ENCODE results near the gene POLR2H.

The POLR2H gene

GRCh38 chr3:184361532-184361931 lies at the start of gene POLR2H, which contains the start of gene CLCN2:
POLR2H (plus strand) TSS chr3:184361710; CDS start chr3:184363493, 1,783 bp downstream.
CLCN2 (minus strand) TSS chr3:184361605; CDS start chr3:184361479, 126 bp downstream.
- peak in 48 of 56 donors; percentile 14 to 83 (median 64) for DNase-seq

GRCh38 chr3:184314363-184314699 lies 47.2 kb upstream of the POLR2H start, which contains the start of gene EIF4G1:
EIF4G1 (plus strand) TSS chr3:184314606; CDS start chr3:184315797, 1,191 bp downstream.
- DNase-seq = peak; percentile 59 to 95 (median 88)

DNA sequence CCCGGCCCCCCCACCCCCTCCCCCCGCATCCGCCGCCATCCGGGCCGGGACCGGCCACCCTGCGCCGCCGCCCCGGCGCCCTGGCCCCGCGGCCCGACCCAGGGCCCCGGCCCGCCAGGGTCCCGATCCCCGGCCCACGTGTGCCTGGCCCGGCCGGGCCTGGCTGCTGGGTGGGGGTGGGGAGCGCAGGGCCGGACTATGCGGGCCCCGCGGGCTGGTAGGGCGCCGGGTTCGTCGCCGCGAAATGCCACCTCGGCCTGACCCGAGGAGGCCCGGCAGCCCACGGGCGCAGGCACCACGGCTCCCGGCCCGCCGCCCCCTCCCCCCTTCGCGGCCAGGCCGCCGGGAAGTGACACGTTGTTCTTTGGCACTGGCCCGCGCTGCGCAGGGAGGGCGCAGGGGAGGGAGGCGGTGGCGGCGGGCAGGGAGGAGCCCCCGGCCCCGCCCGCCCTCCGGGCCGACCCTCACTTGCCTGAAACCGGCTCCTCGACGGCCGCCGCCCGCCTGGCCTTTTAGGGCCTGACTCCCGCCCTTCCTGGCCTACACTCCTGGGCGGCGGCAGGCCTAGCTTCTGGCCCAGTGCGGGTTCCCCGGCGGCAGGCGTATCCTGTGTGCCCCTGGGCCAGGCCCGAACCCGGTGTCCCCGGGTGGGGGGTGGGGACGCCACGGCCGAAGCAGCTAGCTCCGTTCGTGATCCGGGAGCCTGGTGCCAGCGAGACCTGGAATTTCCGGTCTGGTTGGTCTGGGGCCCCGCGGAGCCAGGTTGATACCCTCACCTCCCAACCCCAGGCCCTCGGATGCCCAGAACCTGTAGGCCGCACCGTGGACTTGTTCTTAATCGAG lies 46.6 kb upstream of the POLR2H start:
- DNase-seq = peak in 41 of 56 donors; percentile 14 to 73 (median 48)

DNA sequence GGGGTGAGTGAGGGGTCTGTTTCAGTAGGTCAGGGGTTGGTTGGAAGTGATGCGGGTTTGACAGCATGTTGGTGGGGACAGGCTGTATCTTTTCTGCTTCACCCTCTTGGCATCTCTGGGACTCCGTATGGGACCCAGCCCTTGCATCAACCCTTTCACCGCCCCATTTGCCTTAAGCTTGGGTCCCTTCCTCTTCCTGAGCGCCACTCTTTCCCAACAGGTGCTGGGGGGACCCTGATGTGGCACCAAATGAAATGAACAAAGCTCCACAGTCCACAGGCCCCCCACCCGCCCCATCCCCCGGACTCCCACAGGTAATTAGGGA lies 46.0 kb upstream of the POLR2H start:
- no peak for DNase-seq

GRCh38 chr3:184315871-184316661 lies 45.4 kb upstream of the POLR2H start:
- DNase-seq = peak in 2 of 56 donors; percentile 7 to 18

GRCh38 chr3:184316792-184317191 lies 44.7 kb upstream of the POLR2H start:
- DNase-seq = no peak

DNA sequence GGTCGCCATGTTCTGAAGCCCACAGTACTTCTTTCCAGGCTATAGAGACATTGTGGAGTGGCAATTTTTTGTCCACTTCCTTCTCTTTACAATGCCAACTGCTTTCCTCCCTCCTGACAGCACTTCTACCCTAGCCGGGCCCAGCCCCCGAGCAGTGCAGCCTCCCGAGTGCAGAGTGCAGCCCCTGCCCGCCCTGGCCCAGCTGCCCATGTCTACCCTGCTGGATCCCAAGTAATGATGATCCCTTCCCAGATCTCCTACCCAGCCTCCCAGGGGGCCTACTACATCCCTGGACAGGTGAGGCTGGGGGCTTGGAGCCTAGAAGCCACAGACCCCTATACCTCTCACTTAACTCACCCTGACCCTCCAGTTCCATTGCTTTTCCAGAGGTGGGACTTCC lies 44.3 kb upstream of the POLR2H start:
- no peak for DNase-seq

DNA sequence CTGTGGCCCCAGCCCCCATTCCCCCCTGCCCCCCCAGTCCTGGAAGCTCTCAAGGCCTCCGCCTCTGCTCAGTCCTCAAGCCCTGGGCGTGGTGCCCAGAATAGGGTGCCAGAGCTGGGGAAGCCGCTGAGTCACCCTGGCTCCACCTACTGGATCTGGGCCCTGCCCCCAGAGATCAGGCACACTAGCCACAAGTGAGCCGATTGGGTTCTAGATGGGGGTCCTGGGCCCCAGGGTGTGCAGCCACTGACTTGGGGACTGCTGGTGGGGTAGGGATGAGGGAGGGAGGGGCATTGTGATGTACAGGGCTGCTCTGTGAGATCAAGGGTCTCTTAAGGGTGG lies 41.4 kb upstream of the POLR2H start:
- peak in 54 of 56 donors; percentile 50 to 97 (median 86) for DNase-seq

DNA sequence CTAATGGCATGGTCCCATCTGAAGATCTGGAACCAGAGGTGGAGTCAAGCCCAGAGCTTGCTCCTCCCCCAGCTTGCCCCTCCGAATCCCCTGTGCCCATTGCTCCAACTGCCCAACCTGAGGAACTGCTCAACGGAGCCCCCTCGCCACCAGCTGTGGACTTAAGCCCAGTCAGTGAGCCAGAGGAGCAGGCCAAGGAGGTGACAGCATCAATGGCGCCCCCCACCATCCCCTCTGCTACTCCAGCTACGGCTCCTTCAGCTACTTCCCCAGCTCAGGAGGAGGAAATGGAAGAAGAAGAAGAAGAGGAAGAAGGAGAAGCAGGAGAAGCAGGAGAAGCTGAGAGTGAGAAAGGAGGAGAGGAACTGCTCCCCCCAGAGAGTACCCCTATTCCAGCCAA lies 39.8 kb upstream of the POLR2H start:
- DNase-seq = no peak

DNA sequence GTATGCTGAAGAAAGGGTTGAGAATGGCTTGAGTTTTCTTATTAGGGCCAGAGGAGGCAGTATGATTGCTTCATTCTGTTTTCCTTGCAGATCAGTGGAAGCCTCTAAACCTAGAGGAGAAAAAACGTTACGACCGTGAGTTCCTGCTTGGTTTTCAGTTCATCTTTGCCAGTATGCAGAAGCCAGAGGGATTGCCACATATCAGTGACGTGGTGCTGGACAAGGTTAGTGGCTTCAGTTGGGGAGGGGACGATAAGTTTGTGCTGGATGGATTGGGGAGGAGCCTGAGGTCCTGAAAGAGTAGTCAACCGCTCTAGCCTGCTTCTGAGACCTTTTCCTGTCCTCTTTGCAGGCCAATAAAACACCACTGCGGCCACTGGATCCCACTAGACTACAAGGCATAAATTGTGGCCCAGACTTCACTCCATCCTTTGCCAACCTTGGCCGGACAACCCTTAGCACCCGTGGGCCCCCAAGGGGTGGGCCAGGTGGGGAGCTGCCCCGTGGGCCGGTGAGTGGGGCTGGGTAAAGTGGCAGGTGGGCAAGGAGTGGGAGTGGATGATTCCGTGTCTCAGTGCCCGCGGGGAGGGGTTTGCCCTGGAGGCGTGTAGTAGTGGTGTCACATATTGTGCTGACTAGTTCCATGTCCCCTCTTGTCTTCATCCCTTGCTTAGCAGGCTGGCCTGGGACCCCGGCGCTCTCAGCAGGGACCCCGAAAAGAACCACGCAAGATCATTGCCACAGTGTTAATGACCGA lies 38.6 kb upstream of the POLR2H start:
- no peak for DNase-seq

DNA sequence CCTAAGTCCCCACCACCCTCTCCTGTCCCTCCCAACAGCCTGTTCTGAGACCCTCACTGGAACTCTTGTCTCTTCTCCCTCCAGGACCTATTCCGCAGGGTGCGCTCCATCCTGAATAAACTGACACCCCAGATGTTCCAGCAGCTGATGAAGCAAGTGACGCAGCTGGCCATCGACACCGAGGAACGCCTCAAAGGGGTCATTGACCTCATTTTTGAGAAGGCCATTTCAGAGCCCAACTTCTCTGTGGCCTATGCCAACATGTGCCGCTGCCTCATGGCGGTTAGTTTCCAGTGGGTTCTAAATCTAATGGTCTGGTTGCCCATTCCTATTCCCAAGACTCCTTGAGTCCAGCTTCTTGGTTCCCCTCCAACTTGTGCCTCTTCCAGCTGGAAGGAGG lies 37.8 kb upstream of the POLR2H start:
- DNase-seq = no peak

DNA sequence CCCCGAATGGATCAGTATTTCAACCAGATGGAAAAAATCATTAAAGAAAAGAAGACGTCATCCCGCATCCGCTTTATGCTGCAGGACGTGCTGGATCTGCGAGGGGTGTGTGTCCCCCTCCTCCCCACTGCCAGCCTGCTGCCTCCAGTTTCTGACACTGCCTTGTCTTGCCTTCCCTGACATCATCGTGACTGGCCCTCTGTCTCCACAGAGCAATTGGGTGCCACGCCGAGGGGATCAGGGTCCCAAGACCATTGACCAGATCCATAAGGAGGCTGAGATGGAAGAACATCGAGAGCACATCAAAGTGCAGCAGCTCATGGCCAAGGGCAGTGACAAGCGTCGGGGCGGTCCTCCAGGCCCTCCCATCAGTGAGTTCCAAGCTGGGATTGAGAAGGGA lies 36.2 kb upstream of the POLR2H start:
- no peak for DNase-seq

DNA sequence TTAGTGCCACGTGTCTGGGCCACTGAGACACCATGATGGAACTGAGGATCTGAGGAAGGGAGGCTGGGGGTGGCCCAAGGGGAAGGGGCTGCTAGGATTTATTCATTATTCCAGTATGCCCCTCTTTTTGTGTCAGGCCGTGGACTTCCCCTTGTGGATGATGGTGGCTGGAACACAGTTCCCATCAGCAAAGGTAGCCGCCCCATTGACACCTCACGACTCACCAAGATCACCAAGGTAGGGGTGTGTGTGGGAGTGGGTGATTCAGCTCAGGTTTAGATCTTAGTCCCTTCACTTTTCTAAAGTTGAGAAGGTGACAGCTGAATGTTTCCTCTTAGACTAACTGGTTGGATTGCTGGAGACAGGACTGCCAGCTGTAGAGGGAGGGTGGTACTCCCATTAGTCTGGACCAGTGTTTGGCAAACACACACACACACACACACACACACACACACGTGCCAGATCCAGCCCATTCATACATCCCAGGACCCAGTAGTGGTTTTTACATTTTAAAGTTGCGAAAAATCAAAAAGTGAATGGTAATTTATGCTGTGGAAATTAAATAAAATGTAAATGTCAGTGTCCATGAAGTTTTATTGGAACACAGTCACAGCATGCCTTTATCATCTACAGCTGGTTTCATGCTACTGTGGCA lies 35.7 kb upstream of the POLR2H start:
- no peak for DNase-seq

- DNase-seq = no peak
Observed at GRCh38 chr3:184327171-184327570, 34.3 kb upstream of the POLR2H start.

DNA sequence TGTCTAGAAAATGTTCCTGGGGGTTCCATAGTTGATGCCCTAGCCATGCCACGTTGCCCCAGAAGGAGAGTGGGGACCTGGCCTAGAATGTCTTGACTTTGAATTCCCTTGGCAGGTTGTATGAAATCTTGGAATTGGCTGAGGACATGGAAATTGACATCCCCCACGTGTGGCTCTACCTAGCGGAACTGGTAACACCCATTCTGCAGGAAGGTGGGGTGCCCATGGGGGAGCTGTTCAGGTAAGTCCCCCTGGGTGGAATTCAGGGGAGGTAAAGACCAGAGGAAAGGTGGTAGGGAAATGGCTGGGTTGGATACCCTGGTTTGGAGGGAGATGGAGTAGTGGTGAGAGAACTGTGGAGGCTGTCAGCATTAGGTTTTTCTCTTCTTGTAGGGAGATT lies 33.0 kb upstream of the POLR2H start:
- no peak for DNase-seq

DNA sequence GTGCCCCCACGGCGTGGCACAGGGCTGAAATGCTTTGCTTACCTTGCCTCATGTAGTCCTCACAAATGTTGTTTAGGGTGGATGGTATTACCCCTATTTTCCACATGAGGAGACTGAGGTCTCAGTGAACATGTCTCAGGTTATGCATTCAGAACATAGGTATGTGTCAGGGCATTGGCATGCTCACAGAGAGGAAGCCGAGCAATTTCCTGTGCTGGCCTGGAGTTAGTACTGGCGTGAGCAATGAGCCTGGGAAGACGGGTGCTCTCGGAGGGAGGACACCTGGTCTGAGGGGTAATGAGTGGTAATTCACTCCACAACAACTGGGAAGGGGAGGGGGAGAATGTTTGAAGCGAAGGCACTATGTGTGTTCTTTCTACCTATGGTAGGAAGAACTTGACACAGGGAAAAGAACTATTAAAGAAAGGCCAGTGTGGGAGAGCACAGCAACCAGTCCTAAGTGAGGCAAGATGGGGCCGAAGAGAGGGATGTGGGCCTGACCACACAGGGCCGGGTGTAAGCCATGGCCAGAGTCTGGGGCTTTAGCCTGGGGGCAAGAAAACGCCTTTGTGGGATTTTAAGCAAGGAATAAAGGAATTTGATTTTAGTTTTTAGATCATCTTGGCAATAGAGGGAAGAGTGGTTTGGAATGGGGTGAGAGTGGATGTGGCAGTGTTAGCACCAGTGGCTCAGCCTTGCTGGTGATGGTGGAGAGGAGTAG lies 29.0 kb upstream of the POLR2H start:
- no peak for DNase-seq

- DNase-seq = no peak
Observed at GRCh38 chr3:184333190-184333589, 28.3 kb upstream of the POLR2H start.

DNA sequence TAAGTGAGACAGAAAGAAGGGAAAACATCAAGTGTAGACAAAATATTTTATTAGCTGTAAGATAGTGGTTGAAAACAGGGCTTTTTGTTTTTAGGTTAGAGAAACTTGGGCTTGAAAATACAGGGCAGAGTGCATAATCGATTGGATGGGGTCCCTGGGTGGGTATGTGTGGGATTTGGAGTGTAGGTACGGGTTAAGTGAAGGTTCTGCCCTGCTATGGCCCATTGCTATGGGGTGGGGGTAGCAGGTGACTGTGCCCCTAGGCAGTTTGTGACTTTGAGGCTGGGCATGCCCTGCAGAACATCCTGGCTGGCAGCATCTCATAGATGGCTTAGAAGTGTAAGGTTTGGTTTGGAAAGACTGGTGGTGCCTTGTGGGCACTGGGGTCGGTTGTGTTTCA lies 27.8 kb upstream of the POLR2H start:
- DNase-seq = no peak

- DNase-seq = no peak
Observed at GRCh38 chr3:184334470-184335158, 26.9 kb upstream of the POLR2H start.

GRCh38 chr3:184335291-184335660 lies 26.2 kb upstream of the POLR2H start:
- DNase-seq = no peak

Measured in amygdala (tissue), 56 donors.